ENCODE measurements around the gene SFRP2. TPM values are rescaled to one million over a fixed set of nuclear protein-coding genes. Genes with fewer than 3 reads are reported as not detected.

SFRP2 gene
- total RNA-seq (10 to 100 TPM in 2 of 7 donors, 1 to 10 TPM in 2, not detected in 3; 1.1 to 15.4 (median 11.7) TPM), polyA plus RNA-seq (10 to 100 TPM in 1 of 2 donors, under 1 TPM in 1; 0.63 to 96.2 TPM)
- long read RNA-seq, donor 1, partial matches to known transcripts: 0 of 1 reads
- long read RNA-seq, donor 1, other reads (novel, unspliced or antisense): 0 of 1 reads
- long read RNA-seq, donor 2, transcript SFRP2-201 (3 exons, 2,032 nt): major isoform, 24 of 24 reads
- long read RNA-seq, donor 2, partial matches to known transcripts: 0 of 24 reads
- long read RNA-seq, donor 2, other reads (novel, unspliced or antisense): 0 of 24 reads
- long read RNA-seq, donor 3, transcript SFRP2-201 (3 exons, 2,032 nt): major isoform, 73 of 73 reads
- long read RNA-seq, donor 3, partial matches to known transcripts: 0 of 73 reads
- long read RNA-seq, donor 3, other reads (novel, unspliced or antisense): 0 of 73 reads

GRCh38 chr4:153788413-153789276 lies at the start of gene SFRP2:
Gene SFRP2 (minus strand): TSS chr4:153789083. CDS start chr4:153788835, 248 bp downstream.
- DNase-seq: no peak
- intact Hi-C loops (cut with DNase I): loop anchor here in 1 of 4 donors (10.0 kb wide), 1 partner anchor 526 kb away; no protein-coding TSS in a partner anchor
- WGBS, 3 donors: 3 to 5% (median 3%) methylated on average over 67 to 72 of the region's 72 CpGs
- H3K9me3 ChIP-seq: no peaks in the 10 kb centered on the region
- H3K4me3 ChIP-seq: peak within 1 kb of the TSS; percentile 7
- peaks cover 5% of the 10 kb centered on the region for H3K4me1 ChIP-seq (ENCODE audit: insufficient read depth)
- no peaks in the 10 kb centered on the region for H3K36me3 ChIP-seq
- no peak within 1 kb of the TSS for H3K27ac ChIP-seq
- no peaks in the 10 kb centered on the region for H3K27me3 ChIP-seq
- TF ChIP-seq POLR2A (IDR thresholded peaks at IDR 0.05): no peak

DNA sequence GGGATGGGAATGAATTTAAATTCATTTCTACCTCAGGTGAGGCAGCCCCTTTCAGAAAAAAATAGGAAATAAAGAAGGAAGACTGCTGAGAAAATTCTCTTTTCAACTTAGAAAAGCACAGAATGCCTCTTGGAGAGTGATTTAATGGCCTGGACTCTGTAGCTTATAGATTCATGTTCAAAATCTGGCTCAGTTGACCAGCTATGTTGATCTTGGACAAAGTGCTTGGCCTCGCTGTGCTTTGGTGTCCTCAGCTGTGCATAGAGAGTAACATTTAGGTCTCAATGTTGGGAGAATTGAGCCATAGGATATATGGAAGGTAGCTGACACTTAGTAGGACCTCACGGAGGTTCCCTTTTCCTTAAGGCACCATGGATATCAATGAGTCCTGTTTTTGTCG lies 49.7 kb upstream of the SFRP2 start:
- Histone ChIP-seq H3K4me3 (no peak overlapping the region), H3K4me1 (ENCODE audit: insufficient read depth) (no peaks in the 10 kb centered on the region), H3K27ac (no peak overlapping the region), H3K9me3 (no peaks in the 10 kb centered on the region), H3K36me3 (no peaks in the 10 kb centered on the region), H3K27me3 (no peaks in the 10 kb centered on the region)
- no peak for DNase-seq
- TF ChIP-seq POLR2A (IDR thresholded peaks at IDR 0.05) (no peak), EP300 (IDR thresholded peaks at IDR 0.05) (no peak)
- TF ChIP-seq, protein P1, sequence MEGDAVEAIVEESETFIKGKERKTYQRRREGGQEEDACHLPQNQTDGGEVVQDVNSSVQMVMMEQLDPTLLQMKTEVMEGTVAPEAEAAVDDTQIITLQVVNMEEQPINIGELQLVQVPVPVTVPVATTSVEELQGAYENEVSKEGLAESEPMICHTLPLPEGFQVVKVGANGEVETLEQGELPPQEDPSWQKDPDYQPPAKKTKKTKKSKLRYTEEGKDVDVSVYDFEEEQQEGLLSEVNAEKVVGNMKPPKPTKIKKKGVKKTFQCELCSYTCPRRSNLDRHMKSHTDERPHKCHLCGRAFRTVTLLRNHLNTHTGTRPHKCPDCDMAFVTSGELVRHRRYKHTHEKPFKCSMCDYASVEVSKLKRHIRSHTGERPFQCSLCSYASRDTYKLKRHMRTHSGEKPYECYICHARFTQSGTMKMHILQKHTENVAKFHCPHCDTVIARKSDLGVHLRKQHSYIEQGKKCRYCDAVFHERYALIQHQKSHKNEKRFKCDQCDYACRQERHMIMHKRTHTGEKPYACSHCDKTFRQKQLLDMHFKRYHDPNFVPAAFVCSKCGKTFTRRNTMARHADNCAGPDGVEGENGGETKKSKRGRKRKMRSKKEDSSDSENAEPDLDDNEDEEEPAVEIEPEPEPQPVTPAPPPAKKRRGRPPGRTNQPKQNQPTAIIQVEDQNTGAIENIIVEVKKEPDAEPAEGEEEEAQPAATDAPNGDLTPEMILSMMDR (IDR thresholded peaks at IDR 0.05): no peak
- WGBS, 3 donors: 53 to 90% (median 69%) methylated on average over 3 of the region's 3 CpGs
- intact Hi-C loops (cut with DNase I): no loop called here

- TF ChIP-seq EP300 (IDR thresholded peaks at IDR 0.05) (no peak), POLR2A (IDR thresholded peaks at IDR 0.05) (no peak)
- TF ChIP-seq, protein P1 (IDR thresholded peaks at IDR 0.05): no peak
- no peaks in the 10 kb centered on the region for H3K4me1 ChIP-seq (ENCODE audit: insufficient read depth)
- H3K4me3 ChIP-seq: no peak overlapping the region
- no peaks in the 10 kb centered on the region for H3K36me3 ChIP-seq
- no peaks in the 10 kb centered on the region for H3K27me3 ChIP-seq
- intact Hi-C loops (cut with DNase I): no loop called here
- no peak overlapping the region for H3K27ac ChIP-seq
- H3K9me3 ChIP-seq: no peaks in the 10 kb centered on the region
- WGBS, 3 donors: 63 to 89% (median 76%) methylated on average over 5 of the region's 5 CpGs
- DNase-seq: no peak
Measured at GRCh38 chr4:153834901-153835300, 46.0 kb upstream of the SFRP2 start.

DNA sequence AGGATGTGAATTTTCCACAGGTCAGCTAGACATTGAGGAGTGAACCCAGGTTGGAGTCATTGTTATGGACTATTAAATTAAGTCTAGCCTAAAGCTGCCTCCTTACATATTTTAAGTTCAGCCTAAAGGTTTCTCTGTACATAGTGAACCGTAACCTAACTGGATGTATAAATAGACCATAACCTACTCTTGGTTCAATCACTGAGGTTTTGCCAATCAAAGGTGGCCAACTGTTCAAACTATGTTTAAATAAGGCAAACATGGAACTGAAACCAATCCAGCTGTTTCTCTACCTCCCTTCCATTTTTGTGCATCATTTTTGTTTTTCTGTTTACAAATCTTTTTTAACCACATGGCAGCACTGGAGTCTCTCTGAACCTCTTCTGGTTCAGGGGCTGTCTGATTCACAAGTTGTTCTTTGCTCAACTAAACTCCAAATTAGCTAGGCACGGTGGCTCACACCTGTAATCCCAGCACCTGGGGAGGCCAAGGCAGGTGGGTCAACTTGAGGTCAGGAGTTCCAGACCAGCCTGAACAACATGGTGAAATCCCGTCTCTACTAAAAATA lies 43.9 kb upstream of the SFRP2 start:
- no peaks in the 10 kb centered on the region for H3K4me1 ChIP-seq (ENCODE audit: insufficient read depth)
- no peaks in the 10 kb centered on the region for H3K36me3 ChIP-seq
- no peaks in the 10 kb centered on the region for H3K9me3 ChIP-seq
- H3K4me3 ChIP-seq: no peak overlapping the region
- TF ChIP-seq, protein P1 (IDR thresholded peaks at IDR 0.05): no peak
- DNase-seq: no peak
- WGBS, 3 donors: 78 to 88% (median 80%) methylated on average over 3 of the region's 3 CpGs
- intact Hi-C loops (cut with DNase I): no loop called here
- no peaks in the 10 kb centered on the region for H3K27me3 ChIP-seq
- H3K27ac ChIP-seq: no peak overlapping the region
